RWPE2 (cell line): ENCODE measurements around the gene USP27X.

ENCODE experiments used
- ATAC-seq: fragments of 200-7000 bp; cut with Tn5 transposase; 3 replicates; pipeline ENCODE4 v1.9.1; 2021; ENCODE audit warnings: low read depth
- DNase-seq: peaks from one replicate; pipeline ENCODE4 v3.0.0-alpha.2; 2020; ENCODE audit warnings: low spot score
- H3K27ac ChIP-seq: fragments of 450-650 bp; 2 replicates; pipeline ENCODE4 v1.5.1; 2017; ENCODE audit warnings: mild to moderate bottlenecking; ENCODE audit not compliant: poor library complexity, severe bottlenecking
- H3K27me3 ChIP-seq: fragments of 250-450 bp; sonication (Bioruptor Pico); 2 replicates; pipeline ENCODE4 v1.5.1; 2021; ENCODE audit warnings: mild to moderate bottlenecking, moderate library complexity; ENCODE audit not compliant: insufficient read depth, poor library complexity, severe bottlenecking
- H3K36me3 ChIP-seq: fragments of 250-450 bp; sonication (Bioruptor Pico); 2 replicates; pipeline ENCODE4 v1.5.1; 2020; ENCODE audit warnings: low read depth, mild to moderate bottlenecking, moderate library complexity
- H3K4me1 ChIP-seq: fragments of 250-450 bp; sonication (Bioruptor Pico); 2 replicates; pipeline ENCODE4 v1.5.1; 2021; ENCODE audit warnings: mild to moderate bottlenecking, moderate library complexity; ENCODE audit not compliant: insufficient read depth, poor library complexity, severe bottlenecking
- H3K4me3 ChIP-seq: fragments of 250-450 bp; sonication (Bioruptor Pico); 2 replicates; pipeline ENCODE4 v1.5.1; 2021; ENCODE audit warnings: mild to moderate bottlenecking, moderate library complexity; ENCODE audit not compliant: severe bottlenecking
- H3K9me3 ChIP-seq: fragments of 250-450 bp; sonication (Bioruptor Pico); 2 replicates; pipeline ENCODE4 v1.5.1; 2021; ENCODE audit warnings: mild to moderate bottlenecking, moderate library complexity; ENCODE audit not compliant: severe bottlenecking
- TF ChIP-seq, protein P1 (sequence below): fragments of 450-650 bp; IDR thresholded peaks from one replicate; pipeline ENCODE4 v1.5.1; 2017; ENCODE audit warnings: mild to moderate bottlenecking, moderate library complexity; ENCODE audit not compliant: poor library complexity, severe bottlenecking

Gene USP27X

DNA sequence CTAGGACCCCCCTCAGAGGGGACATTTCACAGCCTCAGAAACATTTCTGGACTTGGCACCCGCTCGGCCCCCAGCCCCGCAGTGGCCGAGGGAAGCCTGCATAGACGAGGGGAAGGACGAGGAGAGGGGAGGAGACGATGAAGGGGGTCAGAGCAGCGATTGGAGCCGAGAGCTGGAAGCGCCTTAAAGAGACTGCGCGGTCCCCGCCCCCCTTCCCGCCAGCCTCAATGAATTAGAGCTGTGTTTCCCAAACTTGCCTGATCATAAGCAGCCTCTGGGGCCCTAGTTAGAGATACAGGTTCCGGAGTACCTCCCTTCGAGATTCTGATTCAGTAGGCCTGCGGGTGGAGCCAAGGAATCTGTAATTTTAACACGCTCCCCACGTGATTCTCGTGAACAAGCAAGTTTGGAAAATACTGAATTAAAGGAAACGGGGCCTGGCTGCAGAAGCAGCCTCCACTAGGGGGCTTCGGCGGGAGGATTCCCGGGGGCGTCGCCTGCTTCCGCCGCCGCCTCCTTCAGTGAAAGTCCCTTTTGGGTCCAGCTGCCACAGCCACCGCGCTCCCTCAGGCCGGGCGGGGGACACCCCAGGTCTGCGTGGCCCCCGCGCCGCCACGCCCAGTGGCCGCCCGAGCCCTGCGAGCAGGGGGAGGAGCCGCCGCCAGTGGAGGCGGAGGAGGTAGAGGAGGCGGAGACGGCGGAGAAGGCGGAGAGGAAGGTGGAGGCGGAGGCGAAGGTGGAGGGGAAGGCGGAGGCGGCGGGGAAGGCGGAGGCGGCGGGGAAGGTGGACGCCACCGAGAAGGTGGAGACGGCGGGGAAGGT, at the start of gene USP27X:
TSS of gene USP27X (plus strand) at position 651 of the 822 bp plus-strand sequence. CDS start 824 bp downstream, outside the sequence.
- peak within 1 kb of the TSS; percentile 30 for H3K27ac ChIP-seq
- TF ChIP-seq, protein P1, sequence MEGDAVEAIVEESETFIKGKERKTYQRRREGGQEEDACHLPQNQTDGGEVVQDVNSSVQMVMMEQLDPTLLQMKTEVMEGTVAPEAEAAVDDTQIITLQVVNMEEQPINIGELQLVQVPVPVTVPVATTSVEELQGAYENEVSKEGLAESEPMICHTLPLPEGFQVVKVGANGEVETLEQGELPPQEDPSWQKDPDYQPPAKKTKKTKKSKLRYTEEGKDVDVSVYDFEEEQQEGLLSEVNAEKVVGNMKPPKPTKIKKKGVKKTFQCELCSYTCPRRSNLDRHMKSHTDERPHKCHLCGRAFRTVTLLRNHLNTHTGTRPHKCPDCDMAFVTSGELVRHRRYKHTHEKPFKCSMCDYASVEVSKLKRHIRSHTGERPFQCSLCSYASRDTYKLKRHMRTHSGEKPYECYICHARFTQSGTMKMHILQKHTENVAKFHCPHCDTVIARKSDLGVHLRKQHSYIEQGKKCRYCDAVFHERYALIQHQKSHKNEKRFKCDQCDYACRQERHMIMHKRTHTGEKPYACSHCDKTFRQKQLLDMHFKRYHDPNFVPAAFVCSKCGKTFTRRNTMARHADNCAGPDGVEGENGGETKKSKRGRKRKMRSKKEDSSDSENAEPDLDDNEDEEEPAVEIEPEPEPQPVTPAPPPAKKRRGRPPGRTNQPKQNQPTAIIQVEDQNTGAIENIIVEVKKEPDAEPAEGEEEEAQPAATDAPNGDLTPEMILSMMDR, result peak; percentile 37
- H3K27me3 ChIP-seq, result no peaks in the 10 kb centered on the region
- H3K9me3 ChIP-seq, result no peaks in the 10 kb centered on the region
- H3K4me1 ChIP-seq, result peaks cover 3% of the 10 kb centered on the region
- H3K4me3 ChIP-seq, result peak within 1 kb of the TSS; percentile 57
- peak; percentile 72 for DNase-seq
- H3K36me3 ChIP-seq, result no peaks in the 10 kb centered on the region
- peak; percentile 91 for ATAC-seq

DNA sequence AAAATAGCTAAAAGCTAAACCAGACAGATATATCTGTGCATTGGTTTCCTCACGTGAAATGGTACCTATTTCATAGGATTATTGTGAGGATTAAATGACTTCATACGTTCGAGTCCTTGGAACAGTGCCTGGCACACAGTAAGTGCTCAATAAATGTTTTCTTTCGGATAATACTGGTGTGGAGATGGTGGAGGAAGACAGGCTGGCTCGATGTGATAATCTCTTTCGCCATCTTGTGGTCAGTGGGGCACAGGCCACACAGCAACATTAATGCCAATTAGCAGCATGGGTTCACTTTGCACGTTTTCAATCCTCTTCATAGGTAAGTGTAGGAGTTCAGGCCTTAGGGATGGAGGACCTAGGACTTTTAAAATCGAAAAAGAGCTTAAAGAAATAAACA, 40.9 kb upstream of the USP27X start:
- TF ChIP-seq, protein P1, result peak; percentile 57
- peak; percentile 78; the same call in 2 of the 3 replicates for ATAC-seq
- no peaks in the 10 kb centered on the region for H3K9me3 ChIP-seq
- H3K4me1 ChIP-seq, result no peaks in the 10 kb centered on the region
- H3K27me3 ChIP-seq, result no peaks in the 10 kb centered on the region
- no peak for DNase-seq
- no peak overlapping the region for H3K4me3 ChIP-seq
- H3K27ac ChIP-seq, result no peak overlapping the region
- H3K36me3 ChIP-seq, result no peaks in the 10 kb centered on the region

DNA sequence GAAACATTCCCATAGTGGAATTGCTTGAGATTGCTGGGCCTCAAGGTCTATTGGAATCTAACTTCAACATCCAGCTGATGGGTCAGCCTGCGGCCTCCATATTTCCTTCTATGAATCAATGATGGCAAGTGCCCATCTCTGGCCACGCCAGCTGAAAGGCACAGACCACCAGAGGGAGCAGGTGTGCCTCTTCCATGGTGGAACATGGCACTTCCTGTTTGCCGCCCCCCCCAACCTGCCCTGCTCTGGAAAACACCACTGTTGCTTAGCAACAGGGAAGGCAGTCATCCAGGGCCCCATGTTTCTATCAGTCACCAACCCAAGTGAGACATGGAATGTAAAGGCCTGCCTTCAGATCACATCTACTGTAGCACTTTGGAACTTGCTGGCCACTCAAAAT, 38.6 kb upstream of the USP27X start:
- TF ChIP-seq, protein P1, result peak; percentile 30
- peak; percentile 58 for ATAC-seq
- DNase-seq, result peak; percentile 49
- Histone ChIP-seq H3K4me1 (no peaks in the 10 kb centered on the region), H3K36me3 (no peaks in the 10 kb centered on the region), H3K27ac (no peak overlapping the region), H3K27me3 (no peaks in the 10 kb centered on the region), H3K4me3 (no peak overlapping the region), H3K9me3 (no peaks in the 10 kb centered on the region)

GRCh38 chrX:49842621-49843020, 36.7 kb upstream of the USP27X start:
- no peak overlapping the region for H3K4me3 ChIP-seq
- DNase-seq, result no peak
- no peak for ATAC-seq

More at GRCh38 chrX:49842621-49843020, 36.7 kb upstream of the USP27X start:
- no peaks in the 10 kb centered on the region for H3K4me1 ChIP-seq
- TF ChIP-seq, protein P1, result no peak
- no peak overlapping the region for H3K27ac ChIP-seq
- no peaks in the 10 kb centered on the region for H3K9me3 ChIP-seq
- no peaks in the 10 kb centered on the region for H3K27me3 ChIP-seq
- H3K36me3 ChIP-seq, result no peaks in the 10 kb centered on the region
